ENCODE data around the gene PRSS48.
A peak's percentile ranks its signal among the peaks of the same experiment; 100 is the strongest.
"Not testable (repeated sequence)": the region's sequence is repeated elsewhere in the genome, so short reads cannot be mapped to it uniquely, and the experiment has no call there.

Gene PRSS48

GRCh38 chr4:151263455-151263854, 13.5 kb upstream of the PRSS48 start:
- DNase-seq = no peak

GRCh38 chr4:151266497-151266896, 10.5 kb upstream of the PRSS48 start:
- no peak for DNase-seq

- no peak for DNase-seq
Measured at GRCh38 chr4:151267104-151267503, 9.9 kb upstream of the PRSS48 start.

GRCh38 chr4:151267822-151268535, 9.0 kb upstream of the PRSS48 start:
- DNase-seq = no peak

GRCh38 chr4:151268905-151269304, 8.1 kb upstream of the PRSS48 start:
- DNase-seq = not testable (repeated sequence)

GRCh38 chr4:151284534-151285245, 7.7 kb downstream of the PRSS48 start:
- no peak for DNase-seq

GRCh38 chr4:151287409-151287808, 10.4 kb downstream of the PRSS48 start:
- no peak for DNase-seq

GRCh38 chr4:151291485-151291884, 14.5 kb downstream of the PRSS48 start:
- DNase-seq = no peak

GRCh38 chr4:151292038-151292437, 15.1 kb downstream of the PRSS48 start:
- DNase-seq = no peak

- DNase-seq = no peak
Measured at GRCh38 chr4:151294833-151295496, 18.0 kb downstream of the PRSS48 start.

- no peak for DNase-seq
Measured at GRCh38 chr4:151296227-151296626, 19.3 kb downstream of the PRSS48 start.

- DNase-seq = no peak
Measured at GRCh38 chr4:151297170-151297569, 20.2 kb downstream of the PRSS48 start.

GRCh38 chr4:151302432-151302831, 25.5 kb downstream of the PRSS48 start:
- DNase-seq = no peak

- DNase-seq = no peak
Measured at GRCh38 chr4:151304226-151304625, 27.3 kb downstream of the PRSS48 start.

GRCh38 chr4:151304755-151305154, 27.8 kb downstream of the PRSS48 start:
- DNase-seq = peak in 1 of 14 donors; percentile 5

GRCh38 chr4:151310124-151310728, 33.3 kb downstream of the PRSS48 start:
- no peak for DNase-seq

GRCh38 chr4:151313306-151314009, 36.5 kb downstream of the PRSS48 start:
- no peak for DNase-seq

- no peak for DNase-seq
Measured at GRCh38 chr4:151314010-151314355, 37.0 kb downstream of the PRSS48 start.

- DNase-seq = no peak
Measured at GRCh38 chr4:151314479-151314878, 37.5 kb downstream of the PRSS48 start.

- no peak for DNase-seq
Measured at GRCh38 chr4:151315212-151315886, 38.4 kb downstream of the PRSS48 start.

GRCh38 chr4:151316645-151317044, 39.7 kb downstream of the PRSS48 start:
- DNase-seq = no peak
